ENCODE data around the gene COX5B. TPM values are rescaled to one million over a fixed set of nuclear protein-coding genes. Genes with fewer than 3 reads are reported as not detected.

The COX5B gene
- total RNA-seq, 1 experiment from 2014 or later, result 346 TPM

DNA sequence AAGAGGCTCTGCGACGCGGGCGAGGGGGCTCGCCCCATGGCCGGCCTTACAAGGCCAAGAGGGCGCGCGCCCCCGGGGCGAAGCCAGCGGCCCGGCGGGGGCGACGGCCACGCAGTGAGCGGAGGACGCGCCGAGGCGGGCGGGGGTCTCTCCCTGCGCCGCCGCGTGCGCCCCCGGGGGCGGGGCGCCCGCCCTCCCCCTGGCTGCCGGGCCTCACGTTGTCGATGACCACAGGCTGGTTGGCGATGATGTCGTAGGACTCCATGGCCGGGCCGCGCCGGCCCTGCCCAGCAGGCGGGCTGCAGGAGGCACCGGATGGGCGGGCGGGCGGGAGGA, 17.7 kb downstream of the COX5B start:
- POLR2A ChIA-PET, result interaction anchor here (0.9 to 2.7 kb wide), 7 partner anchors 11 to 85 kb away, joined by 3 to 23 read pairs (median 4); partner anchors contain the start of gene COX5B
- no peak for DNase-seq (ENCODE audit: low spot score)
- CTCF ChIA-PET, result interaction anchor here (1.0 to 5.0 kb wide), 17 partner anchors 9 to 111 kb away, joined by 3 to 99 read pairs (median 7); partner anchors contain the start of gene COX5B
- no peaks in the 10 kb centered on the region; the same call in 1 of the 2 replicates for H3K9me3 Mint-ChIP-seq
- peaks cover 26% of the 10 kb centered on the region for H3K4me1 Mint-ChIP-seq
- H3K27ac Mint-ChIP-seq, result no peak overlapping the region
- no peak for ATAC-seq
- peak overlapping the region; percentile 93 for H3K4me3 Mint-ChIP-seq
- peaks cover 4% of the 10 kb centered on the region for H3K36me3 Mint-ChIP-seq
- TF ChIP-seq, protein P1, sequence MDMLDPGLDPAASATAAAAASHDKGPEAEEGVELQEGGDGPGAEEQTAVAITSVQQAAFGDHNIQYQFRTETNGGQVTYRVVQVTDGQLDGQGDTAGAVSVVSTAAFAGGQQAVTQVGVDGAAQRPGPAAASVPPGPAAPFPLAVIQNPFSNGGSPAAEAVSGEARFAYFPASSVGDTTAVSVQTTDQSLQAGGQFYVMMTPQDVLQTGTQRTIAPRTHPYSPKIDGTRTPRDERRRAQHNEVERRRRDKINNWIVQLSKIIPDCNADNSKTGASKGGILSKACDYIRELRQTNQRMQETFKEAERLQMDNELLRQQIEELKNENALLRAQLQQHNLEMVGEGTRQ (CRISPR knock-in tag; IDR thresholded peaks at IDR 0.05), result no peak
- TF ChIP-seq CREB1 (CRISPR knock-in tag; IDR thresholded peaks at IDR 0.05), result no peak
- no peak for TF ChIP-seq EMX1 (CRISPR knock-in tag; IDR thresholded peaks at IDR 0.05)
- TF ChIP-seq, protein P2, sequence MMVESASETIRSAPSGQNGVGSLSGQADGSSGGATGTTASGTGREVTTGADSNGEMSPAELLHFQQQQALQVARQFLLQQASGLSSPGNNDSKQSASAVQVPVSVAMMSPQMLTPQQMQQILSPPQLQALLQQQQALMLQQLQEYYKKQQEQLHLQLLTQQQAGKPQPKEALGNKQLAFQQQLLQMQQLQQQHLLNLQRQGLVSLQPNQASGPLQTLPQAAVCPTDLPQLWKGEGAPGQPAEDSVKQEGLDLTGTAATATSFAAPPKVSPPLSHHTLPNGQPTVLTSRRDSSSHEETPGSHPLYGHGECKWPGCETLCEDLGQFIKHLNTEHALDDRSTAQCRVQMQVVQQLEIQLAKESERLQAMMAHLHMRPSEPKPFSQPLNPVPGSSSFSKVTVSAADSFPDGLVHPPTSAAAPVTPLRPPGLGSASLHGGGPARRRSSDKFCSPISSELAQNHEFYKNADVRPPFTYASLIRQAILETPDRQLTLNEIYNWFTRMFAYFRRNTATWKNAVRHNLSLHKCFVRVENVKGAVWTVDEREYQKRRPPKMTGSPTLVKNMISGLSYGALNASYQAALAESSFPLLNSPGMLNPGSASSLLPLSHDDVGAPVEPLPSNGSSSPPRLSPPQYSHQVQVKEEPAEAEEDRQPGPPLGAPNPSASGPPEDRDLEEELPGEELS (CRISPR knock-in tag; IDR thresholded peaks at IDR 0.05), result 0 out of 2 replicates have a peak, but pooled peaks have one; percentile 6
- no peak for TF ChIP-seq ZNF219 (CRISPR knock-in tag; IDR thresholded peaks at IDR 0.05; ENCODE audit: borderline replicate concordance)
- TF ChIP-seq TCF7 (CRISPR knock-in tag; IDR thresholded peaks at IDR 0.05; ENCODE audit: low read depth), result no peak
- no peaks in the 10 kb centered on the region for H3K27me3 Mint-ChIP-seq (ENCODE audit: low read depth)

DNA sequence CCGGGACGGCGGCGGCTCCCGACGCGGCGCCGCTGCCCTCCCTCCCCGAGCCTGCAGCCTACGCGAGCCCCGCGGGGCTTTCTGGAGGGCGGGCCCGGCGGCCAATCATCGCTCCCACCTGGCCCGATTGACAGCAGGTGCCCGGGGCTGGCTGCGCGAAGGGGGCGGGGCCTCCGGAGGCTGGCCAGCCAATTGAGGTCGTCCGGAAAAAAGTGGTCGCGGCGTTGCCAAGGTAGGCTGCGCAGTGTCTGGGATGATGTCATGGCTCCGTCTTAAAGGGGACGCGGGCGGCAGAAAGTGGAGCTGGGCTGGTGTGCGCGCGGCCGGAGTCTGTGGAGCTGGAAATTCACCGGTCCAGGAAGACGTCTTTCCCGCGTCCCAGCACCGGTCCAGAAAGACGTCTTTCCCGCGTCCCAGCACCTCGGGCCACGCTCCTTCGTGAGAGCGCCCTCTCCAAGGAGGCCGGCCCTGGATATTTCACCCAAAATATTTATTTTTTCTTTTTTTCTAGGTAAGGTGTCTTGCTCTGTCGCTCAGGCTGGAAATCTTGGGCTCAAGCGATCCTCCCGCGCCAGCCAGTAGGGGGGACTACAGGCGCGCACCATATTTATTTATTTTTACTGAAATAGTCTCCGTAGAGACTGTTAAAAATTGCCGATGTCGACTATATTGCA, 18.2 kb downstream of the COX5B start, which contains the start of gene ACTR1B:
TSS of gene ACTR1B (minus strand) at position 83 of the 674 bp plus-strand sequence. CDS start 154 bp downstream, outside the sequence.
- ChIA-PET CTCF (interaction anchor here (0.6 to 5.0 kb wide), 17 partner anchors 9 to 723 kb away, joined by 3 to 99 read pairs (median 6); partner anchors contain the start of gene COX5B), POLR2A (interaction anchor here (0.6 to 2.7 kb wide), 8 partner anchors 11 to 85 kb away, joined by 3 to 23 read pairs (median 4); partner anchors contain the start of genes ANKRD36B and COX5B)
- ATAC-seq (peak; percentile 91), DNase-seq (ENCODE audit: low spot score) (peak; percentile 98)
- Mint-ChIP-seq H3K4me1 (peaks cover 26% of the 10 kb centered on the region), H3K27me3 (ENCODE audit: low read depth) (no peaks in the 10 kb centered on the region), H3K36me3 (0 out of 2 replicates have a peak, but pooled peaks cover 2% of the 10 kb centered on the region), H3K9me3 (no peaks in the 10 kb centered on the region; the same call in 1 of the 2 replicates), H3K4me3 (peak within 1 kb of the TSS; percentile 93), H3K27ac (peak within 1 kb of the TSS; percentile 97)
- no peak for TF ChIP-seq CBFB (CRISPR knock-in tag; IDR thresholded peaks at IDR 0.05; ENCODE audit: low read depth)
- no peak for TF ChIP-seq ATF2 (CRISPR knock-in tag; IDR thresholded peaks at IDR 0.05; ENCODE audit: borderline replicate concordance, low read depth)
- no peak for TF ChIP-seq NFATC4 (CRISPR knock-in tag; IDR thresholded peaks at IDR 0.05)
- no peak for TF ChIP-seq ZNF512 (CRISPR knock-in tag; IDR thresholded peaks at IDR 0.05; ENCODE audit: borderline replicate concordance)
- TF ChIP-seq AR (CRISPR knock-in tag; IDR thresholded peaks at IDR 0.05), result no peak
- peak; percentile 89 for TF ChIP-seq GABPB1 (CRISPR knock-in tag; IDR thresholded peaks at IDR 0.05)
- no peak for TF ChIP-seq MYBL2 (CRISPR knock-in tag; IDR thresholded peaks at IDR 0.05)
- TF ChIP-seq CREM (CRISPR knock-in tag; IDR thresholded peaks at IDR 0.05), result no peak; the same call in 1 of the 2 replicates
- TF ChIP-seq ZNF671 (CRISPR knock-in tag; IDR thresholded peaks at IDR 0.05), result no peak
- TF ChIP-seq, protein P3, sequence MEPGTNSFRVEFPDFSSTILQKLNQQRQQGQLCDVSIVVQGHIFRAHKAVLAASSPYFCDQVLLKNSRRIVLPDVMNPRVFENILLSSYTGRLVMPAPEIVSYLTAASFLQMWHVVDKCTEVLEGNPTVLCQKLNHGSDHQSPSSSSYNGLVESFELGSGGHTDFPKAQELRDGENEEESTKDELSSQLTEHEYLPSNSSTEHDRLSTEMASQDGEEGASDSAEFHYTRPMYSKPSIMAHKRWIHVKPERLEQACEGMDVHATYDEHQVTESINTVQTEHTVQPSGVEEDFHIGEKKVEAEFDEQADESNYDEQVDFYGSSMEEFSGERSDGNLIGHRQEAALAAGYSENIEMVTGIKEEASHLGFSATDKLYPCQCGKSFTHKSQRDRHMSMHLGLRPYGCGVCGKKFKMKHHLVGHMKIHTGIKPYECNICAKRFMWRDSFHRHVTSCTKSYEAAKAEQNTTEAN (CRISPR knock-in tag; IDR thresholded peaks at IDR 0.05), result no peak
- TF ChIP-seq SOX15 (CRISPR knock-in tag; IDR thresholded peaks at IDR 0.05), result no peak
- TF ChIP-seq, protein P4, sequence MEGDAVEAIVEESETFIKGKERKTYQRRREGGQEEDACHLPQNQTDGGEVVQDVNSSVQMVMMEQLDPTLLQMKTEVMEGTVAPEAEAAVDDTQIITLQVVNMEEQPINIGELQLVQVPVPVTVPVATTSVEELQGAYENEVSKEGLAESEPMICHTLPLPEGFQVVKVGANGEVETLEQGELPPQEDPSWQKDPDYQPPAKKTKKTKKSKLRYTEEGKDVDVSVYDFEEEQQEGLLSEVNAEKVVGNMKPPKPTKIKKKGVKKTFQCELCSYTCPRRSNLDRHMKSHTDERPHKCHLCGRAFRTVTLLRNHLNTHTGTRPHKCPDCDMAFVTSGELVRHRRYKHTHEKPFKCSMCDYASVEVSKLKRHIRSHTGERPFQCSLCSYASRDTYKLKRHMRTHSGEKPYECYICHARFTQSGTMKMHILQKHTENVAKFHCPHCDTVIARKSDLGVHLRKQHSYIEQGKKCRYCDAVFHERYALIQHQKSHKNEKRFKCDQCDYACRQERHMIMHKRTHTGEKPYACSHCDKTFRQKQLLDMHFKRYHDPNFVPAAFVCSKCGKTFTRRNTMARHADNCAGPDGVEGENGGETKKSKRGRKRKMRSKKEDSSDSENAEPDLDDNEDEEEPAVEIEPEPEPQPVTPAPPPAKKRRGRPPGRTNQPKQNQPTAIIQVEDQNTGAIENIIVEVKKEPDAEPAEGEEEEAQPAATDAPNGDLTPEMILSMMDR (IDR thresholded peaks at IDR 0.05), result 0 out of 2 replicates have a peak, but pooled peaks have one; percentile 20
- TF ChIP-seq FOXP1 (CRISPR knock-in tag; IDR thresholded peaks at IDR 0.05; ENCODE audit: borderline replicate concordance), result no peak
- TF ChIP-seq CREB1 (CRISPR knock-in tag; IDR thresholded peaks at IDR 0.05), result no peak

Measured in WTC11 (cell line).